ENCODE results near the gene C6orf163.
"Not testable (repeated sequence)": the region's sequence is repeated elsewhere in the genome, so short reads cannot be mapped to it uniquely, and the experiment has no call there.

C6orf163 gene

GRCh38 chr6:87344731-87345130, at the start of gene C6orf163:
TSS of gene C6orf163 (plus strand) at chr6:87344813. CDS start at chr6:87345100, 287 bp downstream.
- DNase-seq = no peak

GRCh38 chr6:87297119-87297518, 47.5 kb upstream of the C6orf163 start:
- no peak for DNase-seq

- DNase-seq = not testable (repeated sequence)
Observed at GRCh38 chr6:87301277-87301676, 43.3 kb upstream of the C6orf163 start.

- DNase-seq = no peak
Observed at GRCh38 chr6:87308970-87309369, 35.6 kb upstream of the C6orf163 start.

- no peak for DNase-seq
Observed at GRCh38 chr6:87312860-87313259, 31.8 kb upstream of the C6orf163 start.

- DNase-seq = no peak
Observed at GRCh38 chr6:87315071-87315470, 29.5 kb upstream of the C6orf163 start.

- DNase-seq = no peak
Observed at GRCh38 chr6:87319271-87319987, 25.2 kb upstream of the C6orf163 start.

- no peak for DNase-seq
Observed at GRCh38 chr6:87322304-87323212, 22.1 kb upstream of the C6orf163 start, which contains the start of gene SMIM8. TSS of gene SMIM8 (plus strand) at chr6:87322588. CDS start at chr6:87337032, 14,444 bp downstream.

GRCh38 chr6:87323880-87324279, 20.7 kb upstream of the C6orf163 start:
- not testable (repeated sequence) for DNase-seq

GRCh38 chr6:87330961-87331360, 13.7 kb upstream of the C6orf163 start:
- DNase-seq = no peak

GRCh38 chr6:87333033-87333432, 11.6 kb upstream of the C6orf163 start:
- no peak for DNase-seq

GRCh38 chr6:87333591-87334181, 10.9 kb upstream of the C6orf163 start:
- DNase-seq = no peak

GRCh38 chr6:87334683-87335082, 9.9 kb upstream of the C6orf163 start:
- DNase-seq = no peak

GRCh38 chr6:87336367-87336766, 8.2 kb upstream of the C6orf163 start:
- no peak for DNase-seq

GRCh38 chr6:87340230-87340629, 4.4 kb upstream of the C6orf163 start:
- DNase-seq = no peak

GRCh38 chr6:87341158-87341557, 3.5 kb upstream of the C6orf163 start:
- no peak for DNase-seq

GRCh38 chr6:87341899-87342298, 2.7 kb upstream of the C6orf163 start:
- no peak for DNase-seq

- no peak for DNase-seq
Observed at GRCh38 chr6:87342829-87343228, 1.8 kb upstream of the C6orf163 start.

GRCh38 chr6:87346700-87347099, 2.1 kb downstream of the C6orf163 start:
- DNase-seq = no peak

GRCh38 chr6:87349896-87350295, 5.3 kb downstream of the C6orf163 start:
- DNase-seq = no peak

GRCh38 chr6:87350516-87350915, 5.9 kb downstream of the C6orf163 start:
- no peak for DNase-seq

- DNase-seq = no peak
Observed at GRCh38 chr6:87351583-87351982, 7.0 kb downstream of the C6orf163 start.

- DNase-seq = no peak
Observed at GRCh38 chr6:87356181-87356580, 11.6 kb downstream of the C6orf163 start.
